Neuronal stem cell (in vitro differentiated cells): ENCODE results near the gene NFASC.

ENCODE experiments used
- DNase-seq: peaks from one replicate; pipeline ENCODE4 v3.0.0-alpha.2; 2013; ENCODE audit warnings: low spot score
- H2AFZ ChIP-seq: one replicate; pipeline ENCODE4 v1.6.1; 2013; ENCODE audit warnings: mild to moderate bottlenecking, low read length, inconsistent platforms
- H2AK5ac ChIP-seq: 2 replicates; pipeline ENCODE4 v1.6.1; 2013; ENCODE audit warnings: low read depth, mild to moderate bottlenecking, inconsistent platforms, low read length, moderate library complexity, mixed read lengths
- H2BK120ac ChIP-seq: 2 replicates; pipeline ENCODE4 v1.6.1; 2013; ENCODE audit warnings: low read depth, mild to moderate bottlenecking, inconsistent platforms, low read length, moderate library complexity, mixed read lengths
- H2BK12ac ChIP-seq: one replicate; pipeline ENCODE4 v1.6.1; 2013; ENCODE audit warnings: low read length, inconsistent platforms
- H2BK15ac ChIP-seq: 2 replicates; pipeline ENCODE4 v1.6.1; 2013; ENCODE audit warnings: mild to moderate bottlenecking, low read length, inconsistent platforms, mixed read lengths
- H2BK5ac ChIP-seq: one replicate; pipeline ENCODE4 v1.6.1; 2013; ENCODE audit warnings: inconsistent platforms, mild to moderate bottlenecking, low read length, moderate library complexity
- H3K14ac ChIP-seq: one replicate; pipeline ENCODE4 v1.6.1; 2013; ENCODE audit warnings: low read length, inconsistent platforms
- H3K18ac ChIP-seq: 2 replicates; pipeline ENCODE4 v1.6.1; 2013; ENCODE audit warnings: low read length, inconsistent platforms
- H3K23ac ChIP-seq: 2 replicates; pipeline ENCODE4 v1.6.1; 2013; ENCODE audit warnings: low read depth, mild to moderate bottlenecking, mixed read lengths, low read length, inconsistent platforms; ENCODE audit not compliant: poor library complexity
- H3K27ac ChIP-seq: replicated peaks from 3 replicates; pipeline ENCODE4 v1.5.1; 2013; ENCODE audit warnings: low read length, inconsistent platforms
- H3K27me3 ChIP-seq, 3 experiments: 2 replicates each; pipeline ENCODE4 v1.6.1; 2013; ENCODE audit warnings: low read length in 3 of 3, mild to moderate bottlenecking in 2 of 3, inconsistent platforms in 1 of 3, low read depth in 1 of 3, mixed read lengths in 1 of 3, moderate library complexity in 1 of 3; ENCODE audit not compliant: control insufficient read depth in 3 of 3, insufficient read depth in 3 of 3
- H3K36me3 ChIP-seq, 2 donors: replicated peaks in 1 of 2; 2 replicates each; pipeline ENCODE4 v1.6.1; 2013; ENCODE audit warnings: low read length in 2 of 2; ENCODE audit not compliant: control insufficient read depth in 2 of 2, insufficient read depth in 2 of 2
- H3K4ac ChIP-seq: 2 replicates; pipeline ENCODE4 v1.6.1; 2013; ENCODE audit warnings: inconsistent platforms, mild to moderate bottlenecking, low read length, moderate library complexity
- H3K4me1 ChIP-seq, 2 donors: 1 replicate in 1 of 2; 2 replicates in 1 of 2; pipeline ENCODE4 v1.6.1; 2013; ENCODE audit warnings: low read length in 2 of 2, low read depth in 1 of 2; ENCODE audit not compliant: control insufficient read depth in 2 of 2, insufficient read depth in 1 of 2
- H3K4me2 ChIP-seq: one replicate; pipeline ENCODE4 v1.6.1; 2013; ENCODE audit warnings: mild to moderate bottlenecking, low read length, inconsistent platforms; ENCODE audit not compliant: insufficient read depth, poor library complexity, severe bottlenecking
- H3K4me3 ChIP-seq, 2 donors: 2 replicates each; pipeline ENCODE4 v1.5.1; 2013; ENCODE audit warnings: low read length in 2 of 2, mild to moderate bottlenecking in 2 of 2, inconsistent platforms in 1 of 2, moderate library complexity in 1 of 2
- H3K79me1 ChIP-seq: one replicate; pipeline ENCODE4 v1.6.1; 2013; ENCODE audit warnings: low read depth, mild to moderate bottlenecking, inconsistent platforms, low read length, moderate library complexity
- H3K9ac ChIP-seq: one replicate; pipeline ENCODE4 v1.6.1; 2013; ENCODE audit warnings: mild to moderate bottlenecking, low read depth, low read length, inconsistent platforms; ENCODE audit not compliant: poor library complexity
- H3K9me3 ChIP-seq, 2 donors: replicated peaks in 1 of 2; 2 replicates each; pipeline versions ENCODE3 to v1.6.1; 2013; ENCODE audit warnings: low read length in 2 of 2, mild to moderate bottlenecking in 2 of 2, inconsistent platforms in 1 of 2, low read depth in 1 of 2, mixed read lengths in 1 of 2, moderate library complexity in 1 of 2; ENCODE audit not compliant: control insufficient read depth in 2 of 2, insufficient read depth in 1 of 2
- H4K8ac ChIP-seq: one replicate; pipeline ENCODE4 v1.6.1; 2013; ENCODE audit warnings: low read depth, mild to moderate bottlenecking, inconsistent platforms, low read length, moderate library complexity
- H4K91ac ChIP-seq: one replicate; pipeline ENCODE4 v1.6.1; 2013; ENCODE audit warnings: low read length, low read depth, mild to moderate bottlenecking, inconsistent platforms; ENCODE audit not compliant: poor library complexity
- WGBS, 2 donors: extraction: QIAGEN DNeasy Blood & Tissue Kit; methylation state at CpG; one replicate each; pipeline ENCODE4 v1.1.7; 2013; ENCODE audit warnings: missing lambda C conversion rate in 2 of 2, mixed read lengths in 1 of 2; ENCODE audit not compliant: insufficient read length in 2 of 2, insufficient replicate concordance in 1 of 2; ENCODE audit errors: extremely low coverage in 2 of 2; 5-methylcytosine and 5-hydroxymethylcytosine counted together

The NFASC gene

DNA sequence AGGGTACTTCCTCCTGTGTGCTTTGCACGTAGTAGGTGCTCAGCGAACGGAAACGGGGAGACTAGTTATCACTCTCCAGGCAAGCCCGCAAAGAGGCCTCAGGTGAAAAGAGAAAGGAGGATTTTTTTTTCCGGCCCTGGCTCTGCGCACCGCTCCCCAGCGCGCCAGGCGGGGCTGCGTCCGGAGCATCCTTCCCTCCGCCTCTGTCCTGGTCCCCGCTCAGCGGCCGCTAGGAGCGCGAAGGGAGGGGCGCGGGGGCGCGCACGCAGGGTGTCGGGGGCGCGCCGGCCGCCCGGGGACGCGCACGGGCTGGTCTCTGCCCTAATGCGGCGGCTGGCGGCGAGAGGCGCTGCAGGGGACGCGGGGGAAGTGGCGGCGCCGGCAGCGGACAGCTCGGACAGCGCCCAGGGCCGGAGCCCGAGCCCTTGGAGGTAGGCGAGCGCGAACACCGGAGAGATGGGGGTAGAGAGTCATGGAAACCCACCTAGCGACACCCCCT is 42.3 kb upstream of the NFASC start:
- Histone ChIP-seq H3K79me1 (no peaks in the 10 kb centered on the region), H3K23ac (no peak overlapping the region), H3K4ac (no peak overlapping the region), H2BK12ac (no peak overlapping the region), H3K18ac (no peak overlapping the region), H4K91ac (no peak overlapping the region), H3K27ac (no peak overlapping the region), H3K4me2 (peak overlapping the region; percentile 68), H3K27me3 (peaks cover 0 to 64% (median 4%) of the 10 kb centered on the region in 3 experiments), H2BK15ac (no peak overlapping the region), H3K9me3 (no peaks in the 10 kb centered on the region), H2AFZ (peak overlapping the region; percentile 91), H3K4me1 (peaks cover 2 to 7% of the 10 kb centered on the region in 2 donors), H3K4me3 (peak overlapping the region; percentile 53 to 80), H3K9ac (peak overlapping the region; percentile 66), H2BK120ac (no peak overlapping the region), H2BK5ac (peak overlapping the region; percentile 14), H3K14ac (no peak overlapping the region), H4K8ac (no peak overlapping the region), H3K36me3 (no peaks in the 10 kb centered on the region), H2AK5ac (no peak overlapping the region)
- no CpG with 5 or more reads among the region's 53 CpGs for WGBS, 2 donors
- DNase-seq = peak; percentile 87

DNA sequence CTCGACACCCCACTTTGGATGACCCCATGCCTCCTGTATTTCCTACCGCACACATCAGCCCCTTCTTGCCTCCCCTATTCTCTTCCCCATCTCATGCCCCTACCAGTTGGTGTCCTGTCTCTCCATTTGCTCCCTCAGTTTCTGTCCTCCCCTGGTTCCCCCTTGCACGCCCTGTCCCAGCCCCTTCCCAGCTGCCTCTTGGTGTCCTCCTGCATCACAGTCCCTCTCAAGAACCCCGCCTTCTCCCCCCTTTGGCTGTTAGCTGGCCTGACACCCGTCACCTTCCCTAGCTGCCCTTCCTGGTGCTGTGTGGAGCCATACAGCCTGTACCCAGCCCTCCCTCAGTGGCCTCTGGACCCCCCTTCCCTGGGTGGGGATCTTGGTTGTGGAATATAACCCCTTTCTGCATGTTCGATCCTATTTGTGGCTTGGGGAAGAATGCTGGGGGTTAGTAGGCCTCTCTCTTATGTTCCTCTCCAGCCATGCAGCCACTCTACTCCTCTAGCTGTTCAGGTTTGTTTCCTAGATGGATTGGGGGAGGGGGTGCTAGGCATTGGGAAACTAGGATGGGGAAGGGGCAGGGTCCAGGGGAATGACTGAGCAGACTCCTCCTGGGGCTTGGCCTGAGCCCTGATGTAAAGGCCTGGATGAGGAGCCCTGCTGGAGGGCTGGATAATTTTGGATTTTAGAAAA is 41.4 kb upstream of the NFASC start:
- no peak overlapping the region for H2AK5ac ChIP-seq
- no peak overlapping the region for H2BK12ac ChIP-seq
- H3K27me3 ChIP-seq = peaks cover 0 to 64% (median 4%) of the 10 kb centered on the region in 3 experiments
- H3K9ac ChIP-seq = peak overlapping the region; percentile 66
- no peaks in the 10 kb centered on the region for H3K79me1 ChIP-seq
- no peak overlapping the region for H4K8ac ChIP-seq
- no CpG with 5 or more reads among the region's 6 CpGs for WGBS, 2 donors
- peak overlapping the region; percentile 91 for H2AFZ ChIP-seq
- peak overlapping the region; percentile 59 for H3K23ac ChIP-seq
- H2BK5ac ChIP-seq = peak overlapping the region; percentile 14
- H2BK120ac ChIP-seq = no peak overlapping the region
- no peaks in the 10 kb centered on the region for H3K9me3 ChIP-seq
- H4K91ac ChIP-seq = no peak overlapping the region
- H3K4ac ChIP-seq = no peak overlapping the region
- no peak for DNase-seq
- no peak overlapping the region for H3K18ac ChIP-seq
- no peak overlapping the region for H3K27ac ChIP-seq
- peak overlapping the region; percentile 40 for H3K14ac ChIP-seq
- H2BK15ac ChIP-seq = no peak overlapping the region
- H3K4me3 ChIP-seq = peak overlapping the region; percentile 53 to 80
- peak overlapping the region; percentile 68 for H3K4me2 ChIP-seq
- peaks cover 2 to 9% of the 10 kb centered on the region in 2 donors for H3K4me1 ChIP-seq
- no peaks in the 10 kb centered on the region for H3K36me3 ChIP-seq

DNA sequence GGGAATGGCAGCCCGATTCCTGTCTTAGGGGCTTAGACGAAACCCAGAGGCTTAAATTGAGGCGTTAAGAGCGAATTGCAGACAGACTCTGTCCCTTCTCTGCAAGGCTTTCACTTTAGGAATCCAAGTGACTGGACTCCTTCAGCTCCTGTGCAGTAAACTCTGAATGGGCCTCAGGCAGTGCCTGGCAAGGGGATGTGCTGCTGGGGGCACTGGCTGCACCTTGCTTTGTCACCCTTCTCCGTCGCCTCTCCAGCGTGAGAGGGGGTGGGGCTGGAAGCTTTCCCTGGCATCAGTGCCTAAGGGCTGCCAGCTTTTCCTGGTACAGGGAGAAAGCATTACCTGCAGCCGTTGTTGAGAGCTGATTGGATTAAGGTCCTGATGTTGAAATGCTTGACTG is 39.9 kb upstream of the NFASC start:
- no peak overlapping the region for H3K18ac ChIP-seq
- no peak overlapping the region for H3K4me2 ChIP-seq
- no peaks in the 10 kb centered on the region for H3K36me3 ChIP-seq
- H3K79me1 ChIP-seq = no peaks in the 10 kb centered on the region
- H3K4me1 ChIP-seq = peaks cover 2 to 9% of the 10 kb centered on the region in 2 donors
- H3K9me3 ChIP-seq = no peaks in the 10 kb centered on the region
- no peak overlapping the region for H3K14ac ChIP-seq
- H3K27me3 ChIP-seq = peaks cover 0 to 57% (median 4%) of the 10 kb centered on the region in 3 experiments
- no peak overlapping the region for H2BK12ac ChIP-seq
- no peak overlapping the region for H2BK5ac ChIP-seq
- DNase-seq = no peak
- H2AFZ ChIP-seq = no peak overlapping the region
- WGBS, 2 donors = no CpG with 5 or more reads among the region's 8 CpGs
- no peak overlapping the region for H3K27ac ChIP-seq
- H4K91ac ChIP-seq = no peak overlapping the region
- H3K23ac ChIP-seq = no peak overlapping the region
- H2AK5ac ChIP-seq = no peak overlapping the region
- H2BK15ac ChIP-seq = no peak overlapping the region
- H3K9ac ChIP-seq = no peak overlapping the region
- H3K4me3 ChIP-seq = no peak overlapping the region
- no peak overlapping the region for H4K8ac ChIP-seq
- no peak overlapping the region for H2BK120ac ChIP-seq
- H3K4ac ChIP-seq = no peak overlapping the region

DNA sequence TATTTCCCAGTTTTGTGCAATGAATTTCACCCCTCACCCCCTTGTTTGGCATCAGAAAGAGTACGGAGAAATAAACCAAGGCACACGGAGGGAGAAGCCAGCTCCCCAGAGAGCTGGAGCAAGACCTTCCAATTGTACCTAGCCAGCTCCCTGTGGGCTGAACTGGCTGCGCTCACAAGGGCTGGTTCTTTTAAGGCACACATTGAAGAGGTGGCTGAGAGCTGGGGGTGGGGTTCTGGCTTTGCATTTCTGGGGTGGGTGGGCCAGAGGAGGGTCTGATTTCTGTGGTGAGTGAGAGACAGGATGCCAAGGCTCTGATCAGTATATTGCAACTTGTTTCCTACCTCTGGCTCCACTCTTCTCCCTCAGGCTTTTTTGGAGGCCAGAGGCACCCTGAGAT is 39.5 kb upstream of the NFASC start:
- Histone ChIP-seq H3K4me1 (peaks cover 2 to 9% of the 10 kb centered on the region in 2 donors), H3K9ac (no peak overlapping the region), H3K4me2 (no peak overlapping the region), H4K8ac (no peak overlapping the region), H3K9me3 (no peaks in the 10 kb centered on the region), H3K23ac (no peak overlapping the region), H3K4me3 (no peak overlapping the region), H2BK12ac (no peak overlapping the region), H3K18ac (no peak overlapping the region), H3K4ac (no peak overlapping the region), H4K91ac (no peak overlapping the region), H2BK120ac (no peak overlapping the region), H3K27me3 (peaks cover 0 to 57% (median 4%) of the 10 kb centered on the region in 3 experiments), H2BK5ac (no peak overlapping the region), H2AFZ (no peak overlapping the region), H3K27ac (no peak overlapping the region), H3K79me1 (no peaks in the 10 kb centered on the region), H3K36me3 (no peaks in the 10 kb centered on the region), H3K14ac (no peak overlapping the region), H2AK5ac (no peak overlapping the region), H2BK15ac (no peak overlapping the region)
- DNase-seq = no peak
- WGBS, 2 donors = no CpG with 5 or more reads among the region's 3 CpGs
